ENCODE results near the gene BCL11B.

Gene BCL11B

GRCh38 chr14:99312106-99312505 lies 40.1 kb upstream of the BCL11B start:
- Histone ChIP-seq H3K4me3 (ENCODE audit: low read length) (no peak overlapping the region), H3K27me3 (ENCODE audit: control insufficient read depth, insufficient read depth, low read length) (no peaks in the 10 kb centered on the region), H3K9ac (ENCODE audit: low read length) (no peak overlapping the region), H3K27ac (ENCODE audit: low read depth, low read length) (no peak overlapping the region), H3K4me1 (ENCODE audit: control insufficient read depth, insufficient read depth, low read length) (no peaks in the 10 kb centered on the region), H3K36me3 (ENCODE audit: control insufficient read depth, insufficient read depth, low read length) (no peaks in the 10 kb centered on the region)

GRCh38 chr14:99309220-99309766 lies 37.3 kb upstream of the BCL11B start:
- Histone ChIP-seq H3K4me1 (ENCODE audit: control insufficient read depth, insufficient read depth, low read length) (no peaks in the 10 kb centered on the region), H3K9ac (ENCODE audit: low read length) (no peak overlapping the region), H3K36me3 (ENCODE audit: control insufficient read depth, insufficient read depth, low read length) (no peaks in the 10 kb centered on the region), H3K27me3 (ENCODE audit: control insufficient read depth, insufficient read depth, low read length) (no peaks in the 10 kb centered on the region), H3K4me3 (ENCODE audit: low read length) (no peak overlapping the region), H3K27ac (ENCODE audit: low read depth, low read length) (no peak overlapping the region)

GRCh38 chr14:99304208-99304607 lies 32.2 kb upstream of the BCL11B start:
- no peak overlapping the region for H3K27ac ChIP-seq (ENCODE audit: low read depth, low read length)
- H3K4me1 ChIP-seq (ENCODE audit: control insufficient read depth, insufficient read depth, low read length): no peaks in the 10 kb centered on the region
- no peaks in the 10 kb centered on the region for H3K27me3 ChIP-seq (ENCODE audit: control insufficient read depth, insufficient read depth, low read length)
- H3K36me3 ChIP-seq (ENCODE audit: control insufficient read depth, insufficient read depth, low read length): no peaks in the 10 kb centered on the region
- H3K4me3 ChIP-seq (ENCODE audit: low read length): no peak overlapping the region
- H3K9ac ChIP-seq (ENCODE audit: low read length): no peak overlapping the region

GRCh38 chr14:99300190-99300589 lies 28.2 kb upstream of the BCL11B start:
- no peak overlapping the region for H3K9ac ChIP-seq (ENCODE audit: low read length)
- no peaks in the 10 kb centered on the region for H3K27me3 ChIP-seq (ENCODE audit: control insufficient read depth, insufficient read depth, low read length)

GRCh38 chr14:99296517-99296916 lies 24.5 kb upstream of the BCL11B start:
- Histone ChIP-seq H3K4me1 (ENCODE audit: control insufficient read depth, insufficient read depth, low read length) (no peaks in the 10 kb centered on the region), H3K27ac (ENCODE audit: low read depth, low read length) (no peak overlapping the region), H3K36me3 (ENCODE audit: control insufficient read depth, insufficient read depth, low read length) (no peaks in the 10 kb centered on the region), H3K27me3 (ENCODE audit: control insufficient read depth, insufficient read depth, low read length) (no peaks in the 10 kb centered on the region), H3K9ac (ENCODE audit: low read length) (no peak overlapping the region), H3K4me3 (ENCODE audit: low read length) (no peak overlapping the region)

More at GRCh38 chr14:99300190-99300589, 28.2 kb upstream of the BCL11B start:
- Histone ChIP-seq H3K4me3 (ENCODE audit: low read length) (no peak overlapping the region), H3K27ac (ENCODE audit: low read depth, low read length) (no peak overlapping the region), H3K4me1 (ENCODE audit: control insufficient read depth, insufficient read depth, low read length) (no peaks in the 10 kb centered on the region), H3K36me3 (ENCODE audit: control insufficient read depth, insufficient read depth, low read length) (no peaks in the 10 kb centered on the region)

GRCh38 chr14:99289394-99290189 lies 17.6 kb upstream of the BCL11B start:
- Histone ChIP-seq H3K27ac (ENCODE audit: low read depth, low read length) (no peak overlapping the region), H3K9ac (ENCODE audit: low read length) (no peak overlapping the region), H3K36me3 (ENCODE audit: control insufficient read depth, insufficient read depth, low read length) (no peaks in the 10 kb centered on the region), H3K27me3 (ENCODE audit: control insufficient read depth, insufficient read depth, low read length) (no peaks in the 10 kb centered on the region), H3K4me1 (ENCODE audit: control insufficient read depth, insufficient read depth, low read length) (no peaks in the 10 kb centered on the region), H3K4me3 (ENCODE audit: low read length) (no peak overlapping the region)

GRCh38 chr14:99288948-99289347 lies 17.0 kb upstream of the BCL11B start:
- Histone ChIP-seq H3K36me3 (ENCODE audit: control insufficient read depth, insufficient read depth, low read length) (no peaks in the 10 kb centered on the region), H3K9ac (ENCODE audit: low read length) (no peak overlapping the region), H3K4me3 (ENCODE audit: low read length) (no peak overlapping the region), H3K27ac (ENCODE audit: low read depth, low read length) (no peak overlapping the region), H3K27me3 (ENCODE audit: control insufficient read depth, insufficient read depth, low read length) (no peaks in the 10 kb centered on the region), H3K4me1 (ENCODE audit: control insufficient read depth, insufficient read depth, low read length) (no peaks in the 10 kb centered on the region)

- no peak overlapping the region for H3K9ac ChIP-seq (ENCODE audit: low read length)
- H3K27ac ChIP-seq (ENCODE audit: low read depth, low read length): no peak overlapping the region
- H3K4me1 ChIP-seq (ENCODE audit: control insufficient read depth, insufficient read depth, low read length): no peaks in the 10 kb centered on the region
- H3K27me3 ChIP-seq (ENCODE audit: control insufficient read depth, insufficient read depth, low read length): no peaks in the 10 kb centered on the region
- H3K4me3 ChIP-seq (ENCODE audit: low read length): no peak overlapping the region
- no peaks in the 10 kb centered on the region for H3K36me3 ChIP-seq (ENCODE audit: control insufficient read depth, insufficient read depth, low read length)
Observed at GRCh38 chr14:99287269-99287942, 15.4 kb upstream of the BCL11B start.

- H3K36me3 ChIP-seq (ENCODE audit: control insufficient read depth, insufficient read depth, low read length): no peaks in the 10 kb centered on the region
- no peaks in the 10 kb centered on the region for H3K27me3 ChIP-seq (ENCODE audit: control insufficient read depth, insufficient read depth, low read length)
- H3K4me3 ChIP-seq (ENCODE audit: low read length): no peak overlapping the region
- H3K9ac ChIP-seq (ENCODE audit: low read length): no peak overlapping the region
- H3K27ac ChIP-seq (ENCODE audit: low read depth, low read length): no peak overlapping the region
- no peaks in the 10 kb centered on the region for H3K4me1 ChIP-seq (ENCODE audit: control insufficient read depth, insufficient read depth, low read length)
Observed at GRCh38 chr14:99286761-99287160, 14.8 kb upstream of the BCL11B start.

GRCh38 chr14:99284254-99285004 lies 12.4 kb upstream of the BCL11B start:
- no peaks in the 10 kb centered on the region for H3K36me3 ChIP-seq (ENCODE audit: control insufficient read depth, insufficient read depth, low read length)
- no peak overlapping the region for H3K4me3 ChIP-seq (ENCODE audit: low read length)
- no peak overlapping the region for H3K9ac ChIP-seq (ENCODE audit: low read length)
- H3K27me3 ChIP-seq (ENCODE audit: control insufficient read depth, insufficient read depth, low read length): peaks cover 5% of the 10 kb centered on the region
- H3K4me1 ChIP-seq (ENCODE audit: control insufficient read depth, insufficient read depth, low read length): no peaks in the 10 kb centered on the region
- H3K27ac ChIP-seq (ENCODE audit: low read depth, low read length): no peak overlapping the region

- Histone ChIP-seq H3K27me3 (ENCODE audit: control insufficient read depth, insufficient read depth, low read length) (peaks cover 5% of the 10 kb centered on the region), H3K9ac (ENCODE audit: low read length) (no peak overlapping the region), H3K4me1 (ENCODE audit: control insufficient read depth, insufficient read depth, low read length) (no peaks in the 10 kb centered on the region), H3K27ac (ENCODE audit: low read depth, low read length) (no peak overlapping the region), H3K4me3 (ENCODE audit: low read length) (no peak overlapping the region), H3K36me3 (ENCODE audit: control insufficient read depth, insufficient read depth, low read length) (no peaks in the 10 kb centered on the region)
Observed at GRCh38 chr14:99282261-99283050, 10.5 kb upstream of the BCL11B start.

- H3K36me3 ChIP-seq (ENCODE audit: control insufficient read depth, insufficient read depth, low read length): no peaks in the 10 kb centered on the region
- no peak overlapping the region for H3K27ac ChIP-seq (ENCODE audit: low read depth, low read length)
- H3K27me3 ChIP-seq (ENCODE audit: control insufficient read depth, insufficient read depth, low read length): peaks cover 5% of the 10 kb centered on the region
- H3K4me1 ChIP-seq (ENCODE audit: control insufficient read depth, insufficient read depth, low read length): no peaks in the 10 kb centered on the region
- no peak overlapping the region for H3K9ac ChIP-seq (ENCODE audit: low read length)
- no peak overlapping the region for H3K4me3 ChIP-seq (ENCODE audit: low read length)
Observed at GRCh38 chr14:99281396-99281795, 9.4 kb upstream of the BCL11B start.

Data from rectal smooth muscle tissue (tissue), 1 donor.